Measurements from ENCODE around the gene PDGFC. TPM values are rescaled to one million over a fixed set of nuclear protein-coding genes. Genes with fewer than 3 reads are reported as not detected.

The PDGFC gene
- polyA plus RNA-seq, 3 donors: 2.5 to 5.0 (median 4.9) TPM

DNA sequence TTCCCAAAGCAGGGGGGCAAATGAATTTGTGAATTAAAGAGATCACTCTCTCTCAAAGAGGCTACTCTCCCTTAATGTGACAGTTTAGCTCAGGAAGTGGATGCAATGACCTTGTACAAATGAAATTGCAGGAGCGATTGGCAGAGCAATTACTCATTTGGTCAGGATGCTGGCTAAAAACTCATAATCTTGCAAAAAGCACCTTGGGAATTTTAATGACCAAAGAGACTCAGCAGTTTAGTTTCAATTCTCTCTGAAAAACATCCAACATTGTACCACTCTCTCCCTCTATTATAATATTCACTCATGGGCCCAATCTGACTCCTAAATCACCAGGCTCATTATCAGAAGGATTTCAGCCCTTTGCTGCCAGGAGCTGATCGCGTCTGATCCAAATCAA is 26.1 kb downstream of the PDGFC start:
- no peak overlapping the region for H3K9ac ChIP-seq (ENCODE audit: insufficient read depth, low read length, poor library complexity, severe bottlenecking)
- H2AFZ ChIP-seq (ENCODE audit: insufficient read depth, low read depth, low read length, poor library complexity, severe bottlenecking): no peak overlapping the region
- peaks cover 24 to 34% of the 10 kb centered on the region in 2 donors for H3K4me1 ChIP-seq (ENCODE audit: control insufficient read depth in 1 of 2, insufficient read depth in 2 of 2, low read length in 2 of 2)
- H3K27ac ChIP-seq (ENCODE audit: low read depth in 1 of 2, low read length in 2 of 2): no peak overlapping the region
- 0% methylated on average over 1 of the region's 3 CpGs for WGBS (ENCODE audit: insufficient coverage)
- H3K27me3 ChIP-seq (ENCODE audit: control insufficient read depth in 2 of 2, insufficient read depth in 2 of 2, low read length in 2 of 2): no peaks in the 10 kb centered on the region
- H4K20me1 ChIP-seq (ENCODE audit: insufficient read depth, low read length): no peaks in the 10 kb centered on the region
- H3K79me2 ChIP-seq (ENCODE audit: insufficient read depth, low read length): peaks cover 4% of the 10 kb centered on the region
- intact Hi-C loops (cut with micrococcal nuclease): loop anchor here in 1 of 2 donors (10.0 kb wide), 1 partner anchor 51 kb away; no protein-coding TSS in a partner anchor
- H3K4me2 ChIP-seq (replicated peaks; ENCODE audit: extremely low read depth, low read length, poor library complexity, severe bottlenecking): no peak overlapping the region
- no peaks in the 10 kb centered on the region for H3K36me3 ChIP-seq (replicated peaks in 1 of 2; ENCODE audit: control insufficient read depth in 1 of 2, insufficient read depth in 2 of 2, low read length in 2 of 2)
- TF ChIP-seq, protein P1, sequence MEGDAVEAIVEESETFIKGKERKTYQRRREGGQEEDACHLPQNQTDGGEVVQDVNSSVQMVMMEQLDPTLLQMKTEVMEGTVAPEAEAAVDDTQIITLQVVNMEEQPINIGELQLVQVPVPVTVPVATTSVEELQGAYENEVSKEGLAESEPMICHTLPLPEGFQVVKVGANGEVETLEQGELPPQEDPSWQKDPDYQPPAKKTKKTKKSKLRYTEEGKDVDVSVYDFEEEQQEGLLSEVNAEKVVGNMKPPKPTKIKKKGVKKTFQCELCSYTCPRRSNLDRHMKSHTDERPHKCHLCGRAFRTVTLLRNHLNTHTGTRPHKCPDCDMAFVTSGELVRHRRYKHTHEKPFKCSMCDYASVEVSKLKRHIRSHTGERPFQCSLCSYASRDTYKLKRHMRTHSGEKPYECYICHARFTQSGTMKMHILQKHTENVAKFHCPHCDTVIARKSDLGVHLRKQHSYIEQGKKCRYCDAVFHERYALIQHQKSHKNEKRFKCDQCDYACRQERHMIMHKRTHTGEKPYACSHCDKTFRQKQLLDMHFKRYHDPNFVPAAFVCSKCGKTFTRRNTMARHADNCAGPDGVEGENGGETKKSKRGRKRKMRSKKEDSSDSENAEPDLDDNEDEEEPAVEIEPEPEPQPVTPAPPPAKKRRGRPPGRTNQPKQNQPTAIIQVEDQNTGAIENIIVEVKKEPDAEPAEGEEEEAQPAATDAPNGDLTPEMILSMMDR (IDR thresholded peaks at IDR 0.05): no peak
- peak in 1 of 3 donors; percentile 70 for DNase-seq
- no peaks in the 10 kb centered on the region for H3K27me3 Mint-ChIP-seq (ENCODE audit: low read depth in 3 of 3)
- H3K4me3 Mint-ChIP-seq: no peak overlapping the region
- H3K36me3 Mint-ChIP-seq: peaks cover 4 to 5% of the 10 kb centered on the region in 2 donors
- H3K9me3 ChIP-seq (replicated peaks in 1 of 2; ENCODE audit: control insufficient read depth in 1 of 2, insufficient read depth in 1 of 2, low read length in 2 of 2): no peaks in the 10 kb centered on the region
- peaks cover 0 to 4% (median 0%) of the 10 kb centered on the region in 7 donors for H3K9me3 Mint-ChIP-seq
- H3K27ac Mint-ChIP-seq: peak overlapping the region in 3 of 7 donors; percentile 44 to 81 (median 80)
- no peak overlapping the region for H3K4me3 ChIP-seq (replicated peaks in 1 of 3; ENCODE audit: low read depth in 2 of 3, low read length in 3 of 3)
- H3K4me1 Mint-ChIP-seq: peaks cover 40% of the 10 kb centered on the region

DNA sequence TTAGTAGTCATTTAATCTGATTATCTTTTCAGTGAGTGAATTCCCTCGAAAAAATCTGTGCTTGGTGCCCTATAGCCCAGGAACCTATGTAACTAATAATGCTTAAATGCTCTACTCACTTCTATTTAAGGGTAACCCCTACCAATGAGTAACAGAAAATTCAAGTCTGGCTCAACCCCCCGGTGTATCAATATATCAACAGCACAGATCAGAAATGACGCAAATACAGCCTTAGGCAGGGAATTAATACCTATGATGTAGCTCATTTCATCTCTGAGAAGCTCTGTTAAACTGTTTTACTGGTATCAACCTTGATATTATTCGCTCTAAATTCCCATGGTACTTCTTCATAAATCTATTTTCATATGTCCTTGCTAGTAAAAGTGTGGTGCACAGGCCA is 28.6 kb downstream of the PDGFC start:
- Histone ChIP-seq H3K9ac (ENCODE audit: insufficient read depth, low read length, poor library complexity, severe bottlenecking) (no peak overlapping the region), H2AFZ (ENCODE audit: insufficient read depth, low read depth, low read length, poor library complexity, severe bottlenecking) (no peak overlapping the region), H3K9me3 (replicated peaks in 1 of 2; ENCODE audit: control insufficient read depth in 1 of 2, insufficient read depth in 1 of 2, low read length in 2 of 2) (no peaks in the 10 kb centered on the region), H3K4me2 (replicated peaks; ENCODE audit: extremely low read depth, low read length, poor library complexity, severe bottlenecking) (no peak overlapping the region), H3K27ac (ENCODE audit: low read depth in 1 of 2, low read length in 2 of 2) (no peak overlapping the region), H3K79me2 (ENCODE audit: insufficient read depth, low read length) (peaks cover 4% of the 10 kb centered on the region), H4K20me1 (ENCODE audit: insufficient read depth, low read length) (no peaks in the 10 kb centered on the region), H3K4me1 (ENCODE audit: control insufficient read depth in 1 of 2, insufficient read depth in 2 of 2, low read length in 2 of 2) (peaks cover 27 to 41% of the 10 kb centered on the region in 2 donors), H3K36me3 (replicated peaks in 1 of 2; ENCODE audit: control insufficient read depth in 1 of 2, insufficient read depth in 2 of 2, low read length in 2 of 2) (no peaks in the 10 kb centered on the region), H3K4me3 (replicated peaks in 1 of 3; ENCODE audit: low read depth in 2 of 3, low read length in 3 of 3) (no peak overlapping the region), H3K27me3 (ENCODE audit: control insufficient read depth in 2 of 2, insufficient read depth in 2 of 2, low read length in 2 of 2) (no peaks in the 10 kb centered on the region)
- TF ChIP-seq, protein P1 (IDR thresholded peaks at IDR 0.05): no peak
- Mint-ChIP-seq H3K4me3 (no peak overlapping the region), H3K27ac (no peak overlapping the region), H3K4me1 (peaks cover 45% of the 10 kb centered on the region), H3K9me3 (peaks cover 0 to 4% (median 0%) of the 10 kb centered on the region in 7 donors), H3K36me3 (peaks cover 4% of the 10 kb centered on the region in 2 donors), H3K27me3 (ENCODE audit: low read depth in 3 of 3) (no peaks in the 10 kb centered on the region)
- no peak for DNase-seq
- intact Hi-C loops (cut with micrococcal nuclease): loop anchor here in 1 of 2 donors (10.0 kb wide), 1 partner anchor 48 kb away; no protein-coding TSS in a partner anchor
- WGBS (ENCODE audit: insufficient coverage): 100% methylated on average over 2 of the region's 4 CpGs

All from CD14-positive monocyte (primary cell).